Bronchial epithelial cell (primary cell): Measurements from ENCODE around the gene WHRN. TPM values are rescaled to one million over a fixed set of nuclear protein-coding genes. Genes with fewer than 3 reads are reported as not detected.

ENCODE experiments used
- DNase-seq: peaks from one replicate; pipeline ENCODE4 v3.0.0-alpha.2; 2010; ENCODE audit warnings: low read depth
- FAIRE-seq: peaks from 2 replicates; lab custom pipeline; 2011; peaks lifted over from hg19 to GRCh38; lab: Jason Lieb, UNC
- H3K27me3 ChIP-seq: 2 replicates; pipeline ENCODE4 v1.5.1; 2011; ENCODE audit warnings: low read length; ENCODE audit not compliant: control insufficient read depth, insufficient read depth
- H3K36me3 ChIP-seq: 2 replicates; pipeline ENCODE4 v1.5.1; 2011; ENCODE audit warnings: low read length; ENCODE audit not compliant: control insufficient read depth, insufficient read depth
- H3K4me3 ChIP-seq: 2 replicates; pipeline ENCODE4 v1.5.1; 2011; ENCODE audit warnings: mild to moderate bottlenecking, low read depth, low read length, control low read depth
- total RNA-seq: library from RNA; depleted of rRNA; stranded (reverse); fragments of >200 nt; gene quantifications from 2 replicates; pipeline ENCODE4 v1.2.1, GENCODE V29; 2014
- TF ChIP-seq, protein P1 (sequence below): IDR thresholded peaks from 2 replicates; pipeline ENCODE4 v1.5.1; 2011; ENCODE audit warnings: mild to moderate bottlenecking, moderate library complexity, low read length, control low read depth, inconsistent platforms; ENCODE audit not compliant: insufficient read depth, severe bottlenecking

Gene WHRN
- total RNA-seq, 1 donor from 2014 or later: 0.53 TPM

DNA sequence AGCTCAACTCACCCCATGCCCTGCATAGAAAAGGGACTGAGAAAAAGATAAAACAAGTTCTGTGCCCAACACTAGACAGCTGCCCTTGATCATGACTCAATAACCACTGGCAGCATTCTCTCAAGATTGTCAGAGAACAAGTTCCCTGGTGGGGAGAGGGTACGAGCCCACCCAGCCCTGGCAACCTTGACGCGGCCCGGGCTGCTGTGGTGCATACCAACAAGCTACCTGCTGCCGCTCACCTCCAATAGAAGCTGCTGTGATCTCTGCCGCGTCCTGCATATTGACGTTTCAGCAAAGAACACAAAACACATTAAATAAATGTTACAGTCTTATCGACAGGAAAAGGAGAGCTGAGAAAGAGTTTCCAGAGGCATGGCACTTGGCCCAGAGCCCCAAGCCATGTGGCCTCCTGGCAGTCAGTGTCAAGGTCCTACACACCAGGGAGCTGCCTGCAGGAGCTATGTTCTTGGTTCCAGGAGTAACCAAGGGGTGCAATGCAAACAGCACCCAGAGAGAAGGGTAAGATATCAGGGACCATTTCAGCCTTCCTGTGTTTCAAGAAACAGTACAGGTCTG, 28.3 kb downstream of the WHRN start:
- DNase-seq (no peak), FAIRE-seq (no peak)
- Histone ChIP-seq H3K4me3 (no peak overlapping the region), H3K27me3 (peaks cover 8% of the 10 kb centered on the region), H3K36me3 (no peaks in the 10 kb centered on the region)
- TF ChIP-seq, protein P1, sequence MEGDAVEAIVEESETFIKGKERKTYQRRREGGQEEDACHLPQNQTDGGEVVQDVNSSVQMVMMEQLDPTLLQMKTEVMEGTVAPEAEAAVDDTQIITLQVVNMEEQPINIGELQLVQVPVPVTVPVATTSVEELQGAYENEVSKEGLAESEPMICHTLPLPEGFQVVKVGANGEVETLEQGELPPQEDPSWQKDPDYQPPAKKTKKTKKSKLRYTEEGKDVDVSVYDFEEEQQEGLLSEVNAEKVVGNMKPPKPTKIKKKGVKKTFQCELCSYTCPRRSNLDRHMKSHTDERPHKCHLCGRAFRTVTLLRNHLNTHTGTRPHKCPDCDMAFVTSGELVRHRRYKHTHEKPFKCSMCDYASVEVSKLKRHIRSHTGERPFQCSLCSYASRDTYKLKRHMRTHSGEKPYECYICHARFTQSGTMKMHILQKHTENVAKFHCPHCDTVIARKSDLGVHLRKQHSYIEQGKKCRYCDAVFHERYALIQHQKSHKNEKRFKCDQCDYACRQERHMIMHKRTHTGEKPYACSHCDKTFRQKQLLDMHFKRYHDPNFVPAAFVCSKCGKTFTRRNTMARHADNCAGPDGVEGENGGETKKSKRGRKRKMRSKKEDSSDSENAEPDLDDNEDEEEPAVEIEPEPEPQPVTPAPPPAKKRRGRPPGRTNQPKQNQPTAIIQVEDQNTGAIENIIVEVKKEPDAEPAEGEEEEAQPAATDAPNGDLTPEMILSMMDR: no peak

DNA sequence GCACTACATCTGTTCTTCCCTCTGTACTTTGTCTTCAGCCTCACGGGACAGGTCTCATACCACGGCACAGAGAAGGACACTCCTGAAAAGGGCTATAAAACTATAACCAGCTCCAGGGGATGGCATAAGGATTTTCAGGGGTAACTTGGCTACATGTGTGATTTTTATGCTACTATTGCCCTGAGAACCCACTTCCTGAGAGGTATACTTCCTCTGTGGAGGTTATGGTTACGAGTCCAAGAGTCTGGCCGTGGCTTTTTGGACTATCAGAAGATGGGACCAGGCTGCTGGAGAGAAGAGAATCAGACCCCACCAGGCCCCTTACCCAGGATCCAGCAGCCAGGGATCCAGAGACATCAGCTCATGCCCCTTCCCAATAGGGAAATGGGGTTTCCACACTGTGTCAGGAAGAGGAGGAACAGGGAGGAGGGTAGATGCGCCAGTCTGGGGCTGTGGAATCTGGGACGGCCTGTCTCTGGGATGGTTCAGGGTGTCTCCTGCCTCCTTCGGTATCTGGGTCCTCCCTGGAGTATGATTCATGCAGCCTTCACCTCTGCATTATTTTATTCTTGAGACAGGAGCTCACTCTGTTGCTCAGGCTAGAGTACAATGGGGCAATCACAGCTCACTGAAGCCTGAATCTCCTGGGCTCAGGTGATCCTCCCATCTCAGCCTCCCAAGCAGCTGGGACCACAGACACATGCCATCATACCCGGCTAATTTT, 29.7 kb downstream of the WHRN start:
- Histone ChIP-seq H3K27me3 (peaks cover 6% of the 10 kb centered on the region), H3K4me3 (no peak overlapping the region), H3K36me3 (no peaks in the 10 kb centered on the region)
- TF ChIP-seq, protein P1: no peak
- FAIRE-seq (no peak), DNase-seq (no peak)

DNA sequence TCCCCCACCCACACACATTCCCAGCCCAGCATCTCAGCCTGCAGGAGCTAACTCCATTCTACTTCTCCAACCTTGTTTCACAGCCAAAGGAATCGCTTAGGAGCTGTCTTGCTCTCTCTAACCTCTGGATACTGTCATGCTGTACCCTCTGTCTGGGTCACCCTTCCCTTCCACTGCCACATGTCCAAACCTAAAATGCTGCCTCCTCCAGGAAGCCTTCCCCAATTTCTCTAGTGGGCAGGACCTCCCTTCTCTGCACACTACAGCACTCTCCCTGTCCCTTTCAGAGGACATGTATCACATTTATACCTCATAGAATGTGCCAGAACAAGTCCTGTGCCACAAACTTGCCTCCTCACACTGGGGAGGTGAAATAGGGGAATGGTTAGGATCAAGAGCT, 30.8 kb downstream of the WHRN start:
- no peaks in the 10 kb centered on the region for H3K36me3 ChIP-seq
- peaks cover 6% of the 10 kb centered on the region for H3K27me3 ChIP-seq
- DNase-seq: no peak
- no peak for FAIRE-seq
- TF ChIP-seq, protein P1: no peak
- H3K4me3 ChIP-seq: no peak overlapping the region

DNA sequence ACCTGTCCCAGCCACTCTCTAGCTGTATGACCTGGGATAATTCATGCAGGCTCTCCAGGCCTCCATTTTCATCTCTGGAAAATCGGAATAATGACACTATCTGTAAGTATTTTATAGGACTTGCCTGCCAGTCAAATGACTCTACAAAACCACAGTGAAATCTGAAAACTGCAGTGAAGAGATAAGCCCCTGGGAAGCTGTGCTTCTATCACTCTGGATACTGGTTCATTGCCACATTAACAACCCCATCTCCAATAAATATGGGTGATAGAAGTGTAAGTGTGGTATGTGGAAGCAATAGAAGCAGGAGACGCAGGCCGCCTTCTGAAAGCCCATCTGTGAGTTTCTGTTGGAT, 31.8 kb downstream of the WHRN start:
- DNase-seq: no peak
- Histone ChIP-seq H3K36me3 (no peaks in the 10 kb centered on the region), H3K4me3 (no peak overlapping the region), H3K27me3 (peaks cover 6% of the 10 kb centered on the region)
- FAIRE-seq: no peak
- TF ChIP-seq, protein P1: no peak

DNA sequence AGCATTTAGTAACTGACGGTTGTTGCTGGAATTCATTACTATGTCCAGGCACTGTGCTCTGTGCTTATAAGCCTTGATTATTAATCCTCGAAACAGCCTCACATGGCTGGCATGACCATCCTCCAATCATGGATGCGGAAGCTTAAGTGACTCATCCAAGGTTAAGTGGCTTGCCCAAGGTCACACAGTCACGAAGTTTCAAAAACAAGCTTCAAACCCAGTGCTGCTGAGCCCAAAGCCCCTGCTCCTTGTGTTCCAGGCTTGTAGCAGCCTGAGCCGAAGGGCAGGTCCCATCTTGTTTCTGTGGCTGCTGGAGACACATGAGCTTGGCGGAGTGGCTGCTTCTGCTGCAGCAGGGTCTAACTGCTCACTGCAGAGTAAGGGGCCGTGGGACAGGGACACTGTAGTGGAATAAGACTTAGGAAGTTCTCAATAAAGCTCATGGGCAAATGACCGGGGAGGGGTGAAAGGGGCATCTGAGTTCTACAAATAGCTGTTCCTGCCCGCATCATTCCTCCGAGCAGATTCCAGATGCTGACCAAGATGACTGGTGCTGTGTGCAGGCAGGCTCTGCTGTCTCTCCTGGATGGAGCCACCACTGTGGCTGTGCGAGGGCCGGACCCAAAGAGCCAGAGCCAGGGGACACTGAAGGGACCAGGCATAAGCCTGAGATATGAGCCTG, 32.4 kb downstream of the WHRN start:
- peak; percentile 50 for FAIRE-seq
- peak; percentile 89 for DNase-seq
- H3K4me3 ChIP-seq: no peak overlapping the region
- peaks cover 6% of the 10 kb centered on the region for H3K27me3 ChIP-seq
- TF ChIP-seq, protein P1: no peak
- H3K36me3 ChIP-seq: no peaks in the 10 kb centered on the region
